AG08396 (cell line): ENCODE measurements around the gene ZNF280D.

Source experiments
- DNase-seq: peaks from one replicate; pipeline ENCODE4 v3.0.0; 2012; ENCODE audit warnings: low spot score, mixed read lengths

Gene ZNF280D

GRCh38 chr15:56631765-56632164 is 101.5 kb downstream of the ZNF280D start:
- no peak for DNase-seq

- no peak for DNase-seq
These were observed 104.3 kb downstream of the ZNF280D start for GRCh38 chr15:56628893-56629532.

GRCh38 chr15:56619887-56620286 is 113.4 kb downstream of the ZNF280D start:
- no peak for DNase-seq

GRCh38 chr15:56617628-56618027 is 115.7 kb downstream of the ZNF280D start:
- DNase-seq, result no peak

GRCh38 chr15:56616551-56616950 is 116.8 kb downstream of the ZNF280D start:
- no peak for DNase-seq

- no peak for DNase-seq
These were observed 119.5 kb downstream of the ZNF280D start for GRCh38 chr15:56613811-56614210.

GRCh38 chr15:56608993-56609392 is 124.3 kb downstream of the ZNF280D start:
- DNase-seq, result no peak

- no peak for DNase-seq
These were observed 125.0 kb downstream of the ZNF280D start for GRCh38 chr15:56608140-56608778.

- no peak for DNase-seq
These were observed 131.1 kb downstream of the ZNF280D start for GRCh38 chr15:56602253-56602652.

GRCh38 chr15:56600380-56600779 is 132.9 kb downstream of the ZNF280D start:
- no peak for DNase-seq

- DNase-seq, result no peak
These were observed 134.3 kb downstream of the ZNF280D start for GRCh38 chr15:56598991-56599390.

GRCh38 chr15:56587686-56588085 is 145.6 kb downstream of the ZNF280D start:
- no peak for DNase-seq

- no peak for DNase-seq
These were observed 147.1 kb downstream of the ZNF280D start for GRCh38 chr15:56586206-56586605.

GRCh38 chr15:56582785-56583184 is 150.5 kb downstream of the ZNF280D start:
- DNase-seq, result no peak
